Kidney epithelial cell (primary cell): ENCODE results near the gene HNF1B. TPM values are rescaled to one million over a fixed set of nuclear protein-coding genes. Genes with fewer than 3 reads are reported as not detected.
"Not testable (repeated sequence)": the region's sequence is repeated elsewhere in the genome, so short reads cannot be mapped to it uniquely, and the experiment has no call there.

ENCODE experiments used
- DNase-seq: peaks from one replicate; pipeline ENCODE4 v3.0.0-alpha.2; 2010; ENCODE audit warnings: low read depth
- H3K27me3 ChIP-seq: 2 replicates; pipeline ENCODE4 v1.6.0; 2011; ENCODE audit warnings: low read length; ENCODE audit not compliant: control insufficient read depth, insufficient read depth
- H3K36me3 ChIP-seq: 2 replicates; pipeline ENCODE4 v1.5.1; 2011; ENCODE audit warnings: low read length; ENCODE audit not compliant: control insufficient read depth, insufficient read depth
- H3K4me3 ChIP-seq: 2 replicates; pipeline ENCODE4 v1.5.1; 2011; ENCODE audit warnings: low read depth, mild to moderate bottlenecking, control low read depth, low read length
- total RNA-seq: library from RNA; depleted of rRNA; stranded (reverse); fragments of >200 nt; gene quantifications from 2 replicates; pipeline ENCODE4 v1.2.3, GENCODE V29; 2015
- TF ChIP-seq, protein P1 (sequence below): IDR thresholded peaks from 2 replicates; pipeline ENCODE4 v1.5.1; 2011; ENCODE audit warnings: mild to moderate bottlenecking, moderate library complexity, low read length, control low read depth, inconsistent platforms; ENCODE audit not compliant: insufficient read depth, poor library complexity, severe bottlenecking

Gene HNF1B
- total RNA-seq, 1 donor from 2014 or later: 15.1 TPM

DNA sequence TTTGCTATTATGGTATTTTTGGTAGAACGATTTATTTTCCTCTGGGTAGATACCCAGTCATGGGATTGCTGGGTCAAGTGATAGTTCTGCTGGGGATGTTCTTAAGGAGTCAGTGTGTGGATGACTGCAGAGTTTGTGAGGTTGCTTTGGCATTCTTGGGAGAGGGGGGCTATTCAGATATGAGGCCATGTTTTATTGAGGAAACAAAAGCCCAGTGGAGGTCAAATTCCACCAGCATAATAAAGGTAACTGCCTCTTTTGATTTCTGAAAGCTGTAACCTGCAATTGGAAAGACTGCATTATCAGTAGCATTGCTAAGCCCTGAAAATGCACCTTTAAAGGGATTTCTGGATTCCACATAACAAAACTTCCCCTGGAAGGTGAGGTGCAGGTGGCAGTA, 43.7 kb upstream of the HNF1B start:
- no peak overlapping the region for H3K4me3 ChIP-seq
- H3K36me3 ChIP-seq: no peaks in the 10 kb centered on the region
- no peaks in the 10 kb centered on the region for H3K27me3 ChIP-seq
- TF ChIP-seq, protein P1, sequence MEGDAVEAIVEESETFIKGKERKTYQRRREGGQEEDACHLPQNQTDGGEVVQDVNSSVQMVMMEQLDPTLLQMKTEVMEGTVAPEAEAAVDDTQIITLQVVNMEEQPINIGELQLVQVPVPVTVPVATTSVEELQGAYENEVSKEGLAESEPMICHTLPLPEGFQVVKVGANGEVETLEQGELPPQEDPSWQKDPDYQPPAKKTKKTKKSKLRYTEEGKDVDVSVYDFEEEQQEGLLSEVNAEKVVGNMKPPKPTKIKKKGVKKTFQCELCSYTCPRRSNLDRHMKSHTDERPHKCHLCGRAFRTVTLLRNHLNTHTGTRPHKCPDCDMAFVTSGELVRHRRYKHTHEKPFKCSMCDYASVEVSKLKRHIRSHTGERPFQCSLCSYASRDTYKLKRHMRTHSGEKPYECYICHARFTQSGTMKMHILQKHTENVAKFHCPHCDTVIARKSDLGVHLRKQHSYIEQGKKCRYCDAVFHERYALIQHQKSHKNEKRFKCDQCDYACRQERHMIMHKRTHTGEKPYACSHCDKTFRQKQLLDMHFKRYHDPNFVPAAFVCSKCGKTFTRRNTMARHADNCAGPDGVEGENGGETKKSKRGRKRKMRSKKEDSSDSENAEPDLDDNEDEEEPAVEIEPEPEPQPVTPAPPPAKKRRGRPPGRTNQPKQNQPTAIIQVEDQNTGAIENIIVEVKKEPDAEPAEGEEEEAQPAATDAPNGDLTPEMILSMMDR: no peak
- DNase-seq: no peak

DNA sequence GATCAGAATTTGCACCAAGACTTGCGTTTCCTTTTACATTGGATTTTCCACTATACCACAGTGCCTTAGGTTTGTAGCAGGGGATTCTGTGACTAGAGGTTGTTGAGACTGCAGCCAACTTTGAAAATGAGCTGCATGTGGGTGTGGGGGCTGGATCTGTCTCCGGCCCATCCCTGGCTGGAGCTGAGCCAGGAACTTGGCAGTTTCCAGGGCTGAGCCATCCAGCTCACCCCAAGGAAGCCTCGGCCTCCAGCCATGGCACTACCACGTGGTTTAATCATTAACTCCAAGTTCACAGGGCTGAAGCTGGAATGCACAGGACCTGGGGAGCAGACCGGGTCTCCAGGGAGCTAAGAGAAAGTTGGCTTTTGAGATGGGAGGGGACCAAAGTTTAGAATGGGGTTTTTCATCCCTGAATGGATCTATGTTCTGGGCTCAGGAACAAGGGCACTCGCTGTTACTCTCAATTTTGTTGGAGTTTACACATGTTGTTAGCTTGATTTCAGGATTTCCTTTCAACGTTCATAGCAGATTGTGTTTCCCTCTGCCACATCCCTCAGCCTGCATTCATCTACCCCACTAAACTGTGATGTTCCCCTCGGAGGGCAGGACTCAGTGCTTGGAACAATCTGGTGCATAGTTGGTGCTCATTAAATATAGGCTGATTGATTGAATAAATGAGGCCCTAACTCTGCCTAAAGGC, 42.3 kb upstream of the HNF1B start:
- H3K36me3 ChIP-seq: no peaks in the 10 kb centered on the region
- no peaks in the 10 kb centered on the region for H3K27me3 ChIP-seq
- peak; percentile 90 for DNase-seq
- no peak overlapping the region for H3K4me3 ChIP-seq
- TF ChIP-seq, protein P1: no peak

DNA sequence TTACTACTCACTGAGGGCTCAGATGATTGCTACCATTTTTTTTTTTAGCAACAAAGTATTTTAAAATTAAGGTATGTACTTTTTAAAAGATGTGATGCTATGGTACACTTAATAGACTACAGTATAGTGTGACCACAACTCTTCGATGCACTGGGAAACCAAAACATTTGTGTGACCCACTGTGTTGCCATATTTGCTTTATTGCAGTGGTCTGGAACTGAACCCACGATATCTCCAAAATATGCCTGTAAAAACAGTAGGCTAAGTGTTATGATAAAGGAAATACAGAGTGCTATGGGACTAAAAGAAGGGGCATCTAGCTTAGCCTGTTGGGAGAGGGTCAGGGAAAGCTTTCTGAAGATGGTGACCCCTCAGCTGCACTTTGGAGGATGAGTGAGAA, 41.6 kb upstream of the HNF1B start:
- H3K36me3 ChIP-seq: no peaks in the 10 kb centered on the region
- TF ChIP-seq, protein P1: no peak
- no peaks in the 10 kb centered on the region for H3K27me3 ChIP-seq
- H3K4me3 ChIP-seq: no peak overlapping the region
- DNase-seq: no peak

DNA sequence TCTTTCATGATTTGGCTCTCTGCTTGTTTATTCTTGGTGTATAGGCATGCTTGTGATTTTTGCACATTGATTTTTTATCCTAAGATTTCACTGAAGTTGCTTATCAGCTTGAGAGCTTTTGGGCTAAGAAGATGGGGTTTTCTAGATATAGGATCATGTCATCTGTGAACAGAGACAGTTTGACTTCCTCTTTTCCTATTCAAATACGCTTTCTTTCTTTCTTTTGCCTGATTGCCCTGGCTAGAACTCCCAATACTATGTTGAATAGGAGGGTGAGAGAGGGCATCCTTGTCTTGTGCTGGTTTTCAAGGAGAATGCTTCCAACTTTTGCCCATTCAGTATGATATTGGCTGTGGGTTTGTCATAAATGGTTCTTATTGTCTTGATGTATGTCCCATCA, 37.6 kb upstream of the HNF1B start:
- H3K36me3 ChIP-seq, H3K4me3 ChIP-seq, H3K27me3 ChIP-seq, DNase-seq: not testable (repeated sequence)

DNA sequence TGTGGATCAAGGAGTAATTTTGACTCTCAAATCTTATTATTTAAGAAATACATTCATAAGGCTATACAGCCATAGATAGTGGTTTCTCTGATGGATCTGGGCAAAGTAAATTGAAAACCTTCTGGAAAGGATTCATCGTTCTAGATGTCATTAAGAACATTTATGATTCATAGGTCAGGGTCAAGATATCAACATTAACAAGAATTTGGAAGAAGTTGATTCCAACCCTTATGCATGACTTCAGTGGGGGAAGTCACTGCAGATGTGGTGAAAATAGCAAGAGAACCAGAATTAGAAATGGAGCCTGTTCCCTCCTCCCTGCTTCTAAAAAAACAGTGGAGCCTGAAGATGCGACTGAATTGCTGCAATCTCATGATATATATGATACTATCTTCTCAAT, 36.6 kb upstream of the HNF1B start:
- no peak for DNase-seq
- TF ChIP-seq, protein P1: no peak
- H3K36me3 ChIP-seq: no peaks in the 10 kb centered on the region

DNA sequence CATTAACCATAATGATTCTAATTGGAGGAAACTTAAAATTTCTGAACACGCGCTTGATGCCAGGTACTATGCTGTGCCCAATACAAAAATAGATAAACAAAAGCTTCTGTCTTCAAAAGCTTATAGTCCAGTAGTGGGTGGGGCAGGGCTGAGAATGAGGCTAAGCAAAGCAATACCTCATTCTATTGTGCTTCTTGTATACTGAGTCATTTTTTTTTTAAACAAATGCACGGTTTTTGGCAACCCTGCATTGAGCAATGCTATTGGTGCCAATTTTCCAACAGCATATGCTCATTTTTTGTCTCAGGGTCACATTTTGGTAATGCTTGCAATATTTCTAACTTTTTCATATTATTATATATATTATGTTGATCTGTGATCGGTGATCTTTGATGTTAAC, 34.7 kb upstream of the HNF1B start:
- H3K27me3 ChIP-seq: no peaks in the 10 kb centered on the region
- TF ChIP-seq, protein P1: no peak
- DNase-seq: no peak
- no peak overlapping the region for H3K4me3 ChIP-seq
- H3K36me3 ChIP-seq: no peaks in the 10 kb centered on the region

More for the DNA sequence above, 36.6 kb upstream of the HNF1B start:
- no peaks in the 10 kb centered on the region for H3K27me3 ChIP-seq
- H3K4me3 ChIP-seq: no peak overlapping the region
